Stimulated activated CD4-positive, alpha-beta T cell treated with anti-CD3 and anti-CD28 coated beads, Interleukin-12 subunit alpha, Interleukin-12 subunit beta, amount 100 ng/mL, for 48 hours (primary cell): ENCODE results near the gene POU5F1.
"Not testable (repeated sequence)": the region's sequence is repeated elsewhere in the genome, so short reads cannot be mapped to it uniquely, and the experiment has no call there.

Experiments
- DNase-seq, 3 donors: peaks; one replicate each; pipeline ENCODE4 v3.0.0-alpha.2; 2020; ENCODE audit warnings: low read depth in 2 of 3, low spot score in 1 of 3

The POU5F1 gene

GRCh38 chr6:31192431-31193105, 22.1 kb upstream of the POU5F1 start:
- peak; percentile 18 to 58 (median 48) for DNase-seq

GRCh38 chr6:31190488-31190887, 20.0 kb upstream of the POU5F1 start:
- no peak for DNase-seq

- DNase-seq, result not testable (repeated sequence)
Observed at GRCh38 chr6:31189223-31189622, 18.7 kb upstream of the POU5F1 start.

GRCh38 chr6:31187780-31188194, 17.3 kb upstream of the POU5F1 start:
- DNase-seq, result no peak

GRCh38 chr6:31186052-31186734, 15.7 kb upstream of the POU5F1 start:
- no peak for DNase-seq

GRCh38 chr6:31185695-31186051, 15.2 kb upstream of the POU5F1 start:
- DNase-seq, result not testable (repeated sequence)

GRCh38 chr6:31183859-31184258, 13.4 kb upstream of the POU5F1 start:
- DNase-seq, result not testable (repeated sequence)

- not testable (repeated sequence) for DNase-seq
Observed at GRCh38 chr6:31183287-31183686, 12.8 kb upstream of the POU5F1 start.

GRCh38 chr6:31180500-31180899, 10.0 kb upstream of the POU5F1 start:
- peak in 1 of 3 donors; percentile 72 for DNase-seq

- DNase-seq, result no peak
Observed at GRCh38 chr6:31179896-31180295, 9.4 kb upstream of the POU5F1 start.

GRCh38 chr6:31179042-31179386, 8.5 kb upstream of the POU5F1 start:
- no peak for DNase-seq

- DNase-seq, result no peak
Observed at GRCh38 chr6:31178143-31179041, 7.9 kb upstream of the POU5F1 start.

GRCh38 chr6:31175971-31176370, 5.5 kb upstream of the POU5F1 start:
- DNase-seq, result no peak

- no peak for DNase-seq
Observed at GRCh38 chr6:31174378-31174777, 3.9 kb upstream of the POU5F1 start.

GRCh38 chr6:31173406-31173805, 2.9 kb upstream of the POU5F1 start:
- no peak for DNase-seq

- no peak for DNase-seq
Observed at GRCh38 chr6:31172973-31173384, 2.5 kb upstream of the POU5F1 start.

- no peak for DNase-seq
Observed at GRCh38 chr6:31171931-31172905, 1.7 kb upstream of the POU5F1 start.

GRCh38 chr6:31170987-31171671, 647 bp upstream of the POU5F1 start:
- DNase-seq, result no peak

GRCh38 chr6:31169858-31170599, 453 bp downstream of the POU5F1 start:
- DNase-seq, result not testable (repeated sequence)
